Lower lobe of right lung (tissue), 2 donors: ENCODE results near the gene UFM1. TPM values are rescaled to one million over a fixed set of nuclear protein-coding genes. Genes with fewer than 3 reads are reported as not detected.

Experiments
- ATAC-seq, 2 donors: fragments of 200-7000 bp; cut with Tn5 transposase; one replicate each; pipeline ENCODE4 v1.9.1; 2020 to 2022; ENCODE audit warnings: mild to moderate bottlenecking in 2 of 2, moderate library complexity in 2 of 2
- DNase-seq: peaks from one replicate; pipeline ENCODE4 v3.0.0-alpha.2; 2020
- H3K27ac ChIP-seq: fragments of 200-600 bp; one replicate; pipeline ENCODE4 v1.8.0; 2022
- H3K27me3 ChIP-seq: fragments of 200-600 bp; one replicate; pipeline ENCODE4 v1.8.0; 2022; ENCODE audit warnings: low read depth
- H3K36me3 ChIP-seq: fragments of 200-600 bp; one replicate; pipeline ENCODE4 v1.8.0; 2022; ENCODE audit warnings: mild to moderate bottlenecking
- H3K4me1 ChIP-seq: fragments of 200-600 bp; one replicate; pipeline ENCODE4 v1.8.0; 2022
- H3K4me3 ChIP-seq: fragments of 200-600 bp; one replicate; pipeline ENCODE4 v1.8.0; 2022; ENCODE audit warnings: mild to moderate bottlenecking
- H3K9me3 ChIP-seq: fragments of 200-600 bp; one replicate; pipeline ENCODE4 v1.8.0; 2022
- intact Hi-C: fragments of 100-400 bp; cut with DNase I; formaldehyde crosslinking; loops from one replicate; pipeline ENCODE4 v1.11.0; 2022
- total RNA-seq: library from RNA; stranded (reverse); fragmentation: NEBNext Ultra II Directional; extraction: Animal tissue kit (Norgen Biotek cat#: 25700); gene quantifications from one replicate; pipeline ENCODE4 v1.2.1, GENCODE V29; 2021
- TF ChIP-seq, protein P1 (sequence below): fragments of 200-600 bp; IDR thresholded peaks from one replicate; pipeline ENCODE4 v1.8.0; 2022; ENCODE audit warnings: antibody characterized with exemption, mild to moderate bottlenecking
- donor health status: DM: no; HTN: yes; CAD: no; lungs with severe emphysema.

UFM1 gene
- total RNA-seq, 1 donor from 2014 or later, result 60.0 TPM

DNA sequence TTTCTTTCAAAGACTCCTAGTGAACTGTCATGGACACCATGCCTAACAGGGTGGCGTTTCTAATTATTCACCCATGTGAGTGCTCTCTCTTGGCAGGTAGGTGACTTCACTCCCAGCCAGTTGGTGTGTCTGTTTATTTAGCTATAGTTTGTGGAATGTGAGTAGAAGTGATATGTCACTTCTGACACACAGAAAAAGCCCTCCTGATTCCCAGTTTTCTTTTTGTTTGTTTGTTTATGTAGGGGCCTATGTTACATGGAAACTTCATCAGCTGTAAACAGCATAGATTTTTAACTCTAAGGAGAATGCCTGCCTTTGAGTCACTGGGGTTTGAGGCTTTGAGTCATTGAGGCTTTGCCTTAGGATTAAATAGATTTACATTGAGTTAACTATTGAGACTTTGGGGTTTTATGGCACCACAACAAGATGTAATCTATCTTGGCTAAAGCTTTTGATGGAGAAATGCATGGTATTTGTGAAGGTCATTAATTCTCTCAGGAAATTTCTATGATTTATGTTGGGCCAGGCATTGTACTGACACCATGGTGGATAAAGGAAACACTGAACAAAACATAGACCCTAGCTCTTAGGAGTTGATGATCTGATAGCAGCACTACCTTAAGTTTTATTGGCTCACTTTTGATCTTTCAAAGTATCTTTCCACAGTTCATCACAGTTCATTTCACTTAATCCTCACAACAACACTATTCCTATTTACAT is 45.3 kb downstream of the UFM1 start:
- DNase-seq (no peak), ATAC-seq (no peak)
- Histone ChIP-seq H3K4me3 (no peak overlapping the region), H3K27me3 (no peaks in the 10 kb centered on the region), H3K27ac (no peak overlapping the region), H3K4me1 (no peaks in the 10 kb centered on the region), H3K36me3 (no peaks in the 10 kb centered on the region), H3K9me3 (no peaks in the 10 kb centered on the region)
- TF ChIP-seq, protein P1, sequence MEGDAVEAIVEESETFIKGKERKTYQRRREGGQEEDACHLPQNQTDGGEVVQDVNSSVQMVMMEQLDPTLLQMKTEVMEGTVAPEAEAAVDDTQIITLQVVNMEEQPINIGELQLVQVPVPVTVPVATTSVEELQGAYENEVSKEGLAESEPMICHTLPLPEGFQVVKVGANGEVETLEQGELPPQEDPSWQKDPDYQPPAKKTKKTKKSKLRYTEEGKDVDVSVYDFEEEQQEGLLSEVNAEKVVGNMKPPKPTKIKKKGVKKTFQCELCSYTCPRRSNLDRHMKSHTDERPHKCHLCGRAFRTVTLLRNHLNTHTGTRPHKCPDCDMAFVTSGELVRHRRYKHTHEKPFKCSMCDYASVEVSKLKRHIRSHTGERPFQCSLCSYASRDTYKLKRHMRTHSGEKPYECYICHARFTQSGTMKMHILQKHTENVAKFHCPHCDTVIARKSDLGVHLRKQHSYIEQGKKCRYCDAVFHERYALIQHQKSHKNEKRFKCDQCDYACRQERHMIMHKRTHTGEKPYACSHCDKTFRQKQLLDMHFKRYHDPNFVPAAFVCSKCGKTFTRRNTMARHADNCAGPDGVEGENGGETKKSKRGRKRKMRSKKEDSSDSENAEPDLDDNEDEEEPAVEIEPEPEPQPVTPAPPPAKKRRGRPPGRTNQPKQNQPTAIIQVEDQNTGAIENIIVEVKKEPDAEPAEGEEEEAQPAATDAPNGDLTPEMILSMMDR, result no peak
- intact Hi-C loops, result no loop called here

DNA sequence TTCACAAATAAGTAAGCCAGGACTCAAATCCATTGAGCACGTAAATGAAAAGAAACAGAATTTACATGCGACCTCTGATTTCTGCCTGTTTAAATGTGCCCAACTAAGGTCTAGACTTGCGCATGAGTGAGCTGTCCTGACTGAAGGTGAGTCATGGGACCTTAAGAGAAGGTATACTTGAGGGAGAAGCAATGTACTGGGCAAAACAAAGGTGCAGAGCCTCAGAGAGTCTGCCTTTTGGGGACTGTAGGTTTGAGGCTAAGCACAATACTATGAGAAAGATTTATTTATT is 45.8 kb downstream of the UFM1 start:
- H3K27me3 ChIP-seq, result no peaks in the 10 kb centered on the region
- no peaks in the 10 kb centered on the region for H3K4me1 ChIP-seq
- H3K27ac ChIP-seq, result no peak overlapping the region
- no peak overlapping the region for H3K4me3 ChIP-seq
- ATAC-seq, result no peak
- intact Hi-C loops, result no loop called here
- no peak for DNase-seq
- no peaks in the 10 kb centered on the region for H3K9me3 ChIP-seq
- TF ChIP-seq, protein P1, result no peak
- no peaks in the 10 kb centered on the region for H3K36me3 ChIP-seq

DNA sequence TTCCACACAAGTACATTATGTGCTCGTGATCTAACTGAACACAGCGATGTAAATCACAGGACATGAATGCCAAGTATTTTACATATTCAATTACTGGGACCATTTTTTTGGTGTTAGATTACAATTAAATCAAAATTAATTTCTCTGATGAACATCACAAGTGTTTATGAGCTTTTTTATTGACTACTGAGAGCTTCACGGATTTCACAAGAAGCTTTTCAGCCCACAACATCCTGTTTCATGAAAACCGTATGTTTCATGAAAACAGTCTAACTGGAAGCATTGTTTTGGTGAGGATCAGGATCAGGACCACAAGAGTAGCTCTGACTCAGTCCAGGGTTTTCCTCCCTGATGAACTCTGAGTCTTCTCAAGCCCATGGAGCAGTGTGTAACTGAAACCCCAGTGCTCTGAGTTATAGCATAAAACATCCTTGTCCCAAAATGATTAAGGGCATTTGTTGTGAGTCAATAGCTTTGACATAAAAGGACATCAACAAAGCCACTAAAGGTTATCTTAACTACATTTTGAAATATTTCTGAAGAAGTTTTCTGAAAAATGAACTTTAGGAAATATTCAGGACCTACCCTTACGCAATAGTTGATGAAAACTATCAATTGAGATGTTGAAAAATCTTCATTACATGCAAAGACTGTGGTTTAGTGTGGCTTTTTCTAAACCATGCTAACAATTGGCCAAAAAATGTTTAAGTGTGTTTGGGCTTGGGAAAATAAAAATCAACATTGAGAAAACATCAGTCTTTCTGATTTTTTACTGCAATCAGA is 49.3 kb downstream of the UFM1 start:
- H3K27me3 ChIP-seq, result no peaks in the 10 kb centered on the region
- no peaks in the 10 kb centered on the region for H3K4me1 ChIP-seq
- TF ChIP-seq, protein P1, result no peak
- H3K4me3 ChIP-seq, result no peak overlapping the region
- no peak for DNase-seq
- H3K36me3 ChIP-seq, result no peaks in the 10 kb centered on the region
- H3K27ac ChIP-seq, result no peak overlapping the region
- ATAC-seq, result no peak
- no peaks in the 10 kb centered on the region for H3K9me3 ChIP-seq
- intact Hi-C loops, result no loop called here

DNA sequence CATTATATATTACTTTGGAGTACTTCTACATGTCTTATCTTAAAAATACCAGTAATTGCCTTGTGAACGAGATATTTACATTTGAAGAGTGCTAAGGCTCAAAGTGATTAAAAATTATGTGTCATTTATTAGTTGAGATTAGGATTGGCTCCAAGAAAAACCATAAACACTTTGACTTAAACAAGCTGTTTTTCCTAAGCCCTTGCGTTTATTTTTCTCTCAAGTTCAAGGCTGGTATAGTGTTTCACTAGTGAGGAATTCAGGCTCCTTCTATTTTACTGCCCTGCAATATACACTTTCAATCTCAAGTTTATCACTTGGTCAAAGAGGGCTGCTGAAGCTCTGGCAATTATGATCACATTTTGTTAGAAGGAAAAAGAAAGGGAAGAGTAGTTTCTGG is 49.9 kb downstream of the UFM1 start:
- intact Hi-C loops, result no loop called here
- Histone ChIP-seq H3K9me3 (no peaks in the 10 kb centered on the region), H3K27ac (no peak overlapping the region), H3K36me3 (no peaks in the 10 kb centered on the region), H3K4me3 (no peak overlapping the region), H3K4me1 (no peaks in the 10 kb centered on the region), H3K27me3 (no peaks in the 10 kb centered on the region)
- no peak for DNase-seq
- no peak for ATAC-seq
- TF ChIP-seq, protein P1, result no peak

DNA sequence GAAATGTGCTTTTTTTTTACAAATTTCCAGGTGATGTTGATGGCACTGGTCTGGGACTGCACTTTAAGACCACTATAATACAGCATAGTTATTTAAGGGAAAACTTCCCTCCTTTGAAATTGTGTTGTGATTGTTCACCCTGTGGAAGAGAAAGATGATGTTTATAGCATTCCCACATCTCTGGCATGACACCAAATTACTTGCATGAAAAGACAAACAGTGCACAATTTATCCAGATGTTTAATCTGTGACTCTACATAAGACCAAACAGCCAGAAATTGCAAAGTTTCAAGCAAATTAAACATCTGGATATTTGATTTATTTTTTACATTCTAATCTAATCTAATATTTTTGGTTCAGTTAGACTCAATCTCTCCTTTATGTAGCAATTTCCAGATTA is 51.6 kb downstream of the UFM1 start:
- Histone ChIP-seq H3K27me3 (no peaks in the 10 kb centered on the region), H3K4me3 (no peak overlapping the region), H3K9me3 (no peaks in the 10 kb centered on the region), H3K36me3 (no peaks in the 10 kb centered on the region), H3K4me1 (no peaks in the 10 kb centered on the region), H3K27ac (no peak overlapping the region)
- no peak for ATAC-seq
- TF ChIP-seq, protein P1, result no peak
- DNase-seq, result no peak
- intact Hi-C loops, result no loop called here
